Lung microvascular endothelial cell (primary cell): Measurements from ENCODE around the gene GRM8. TPM values are rescaled to one million over a fixed set of nuclear protein-coding genes. Genes with fewer than 3 reads are reported as not detected.

Experiments used
- DNase-seq, 2 donors: peaks; one replicate each; pipeline versions ENCODE4 v3.0.0 to v3.0.0-alpha.2; 2010; ENCODE audit warnings: low read depth in 2 of 2
- total RNA-seq: library from RNA; depleted of rRNA; stranded (reverse); fragments of >200 nt; gene quantifications from 2 replicates; pipeline ENCODE4 v1.2.1, GENCODE V29; 2014

Gene GRM8
- not detected in 2 replicates for total RNA-seq

- DNase-seq = peak; percentile 56 to 62
Measured at GRCh38 chr7:127252778-127253280, at the start of gene GRM8. Gene GRM8 (minus strand): TSS chr7:127252941.

- DNase-seq = no peak
Measured at GRCh38 chr7:127290801-127291361, 38.1 kb upstream of the GRM8 start.

- DNase-seq = no peak
Measured at GRCh38 chr7:127290116-127290655, 37.4 kb upstream of the GRM8 start.

GRCh38 chr7:127287133-127287532 lies 34.4 kb upstream of the GRM8 start:
- no peak for DNase-seq

GRCh38 chr7:127270093-127270492 lies 17.4 kb upstream of the GRM8 start:
- no peak for DNase-seq

- DNase-seq = no peak
Measured at GRCh38 chr7:127266047-127266446, 13.3 kb upstream of the GRM8 start.

GRCh38 chr7:127264219-127264618 lies 11.5 kb upstream of the GRM8 start:
- DNase-seq = no peak

GRCh38 chr7:127258111-127258510 lies 5.4 kb upstream of the GRM8 start:
- DNase-seq = no peak

GRCh38 chr7:127257086-127257485 lies 4.3 kb upstream of the GRM8 start:
- no peak for DNase-seq

GRCh38 chr7:127256041-127256725 lies 3.4 kb upstream of the GRM8 start:
- no peak for DNase-seq

- no peak for DNase-seq
Measured at GRCh38 chr7:127254163-127254684, 1.5 kb upstream of the GRM8 start.

GRCh38 chr7:127253281-127254162 lies 781 bp upstream of the GRM8 start:
- DNase-seq = peak; percentile 69 to 74

GRCh38 chr7:127252377-127252713 lies 396 bp downstream of the GRM8 start:
- no peak for DNase-seq

GRCh38 chr7:127251465-127252376 lies 1.0 kb downstream of the GRM8 start:
- DNase-seq = no peak

GRCh38 chr7:127251036-127251464 lies 1.7 kb downstream of the GRM8 start:
- no peak for DNase-seq

- DNase-seq = no peak
Measured at GRCh38 chr7:127250312-127251035, 2.3 kb downstream of the GRM8 start.

- no peak for DNase-seq
Measured at GRCh38 chr7:127245607-127246006, 7.1 kb downstream of the GRM8 start.

GRCh38 chr7:127245002-127245401 lies 7.7 kb downstream of the GRM8 start:
- no peak for DNase-seq

- no peak for DNase-seq
Measured at GRCh38 chr7:127239814-127240213, 12.9 kb downstream of the GRM8 start.

- no peak for DNase-seq
Measured at GRCh38 chr7:127233630-127234029, 19.1 kb downstream of the GRM8 start.
